PFSK-1 (cell line): ENCODE measurements around the gene ELAC1.

Experiments
- FOXP2 ChIP-seq: optimal IDR thresholded peaks from 2 replicates; pipeline ENCODE3; 2011; ENCODE audit warnings: borderline replicate concordance, control low read depth, inconsistent platforms; ENCODE audit not compliant: insufficient read depth; ENCODE audit errors: extremely low read length, extremely low read depth
- POLR2AphosphoS5 ChIP-seq: IDR thresholded peaks from 2 replicates; pipeline ENCODE4 v1.6.1; 2012; ENCODE audit warnings: low read depth, mild to moderate bottlenecking, control low read depth, low read length, moderate library complexity
- SIN3A ChIP-seq: IDR thresholded peaks from 2 replicates; pipeline ENCODE4 v1.6.1; 2012; ENCODE audit warnings: mild to moderate bottlenecking, low read length, moderate library complexity, borderline replicate concordance; ENCODE audit not compliant: insufficient read depth
- TAF1 ChIP-seq: IDR thresholded peaks from 2 replicates; pipeline ENCODE4 v1.6.1; 2012; ENCODE audit warnings: low read length, control low read depth, borderline replicate concordance; ENCODE audit not compliant: insufficient read depth
- TF ChIP-seq, protein P1 (sequence below), 2 experiments: IDR thresholded peaks; 2 replicates each; pipeline versions ENCODE4 v1.6.1 to v1.8.0; 2011 to 2012; ENCODE audit warnings: low read depth in 2 of 2, low read length in 2 of 2, control low read depth in 1 of 2, inconsistent platforms in 1 of 2, mild to moderate bottlenecking in 1 of 2, moderate library complexity in 1 of 2; ENCODE audit not compliant: insufficient read depth in 1 of 2

Gene ELAC1

DNA sequence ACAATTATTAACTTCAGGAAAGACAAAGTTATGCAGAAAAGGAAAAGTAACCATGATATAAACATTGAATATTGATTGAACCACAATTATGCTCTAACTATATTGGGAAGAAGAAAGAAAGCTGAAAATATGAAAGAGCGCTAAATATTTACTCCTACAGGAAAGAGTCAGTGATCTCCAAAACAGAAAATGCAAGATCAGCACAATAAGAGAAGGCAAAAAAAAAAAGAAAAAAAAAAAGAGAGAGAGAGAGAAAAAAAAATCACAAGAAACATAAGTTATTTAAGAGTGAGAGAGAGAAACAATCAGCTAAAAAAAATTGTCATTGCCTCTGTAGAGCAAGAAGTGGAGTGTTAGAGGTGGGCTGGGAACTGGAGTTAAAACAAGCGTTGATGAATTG lies 28.9 kb upstream of the ELAC1 start:
- TF ChIP-seq, protein P1, sequence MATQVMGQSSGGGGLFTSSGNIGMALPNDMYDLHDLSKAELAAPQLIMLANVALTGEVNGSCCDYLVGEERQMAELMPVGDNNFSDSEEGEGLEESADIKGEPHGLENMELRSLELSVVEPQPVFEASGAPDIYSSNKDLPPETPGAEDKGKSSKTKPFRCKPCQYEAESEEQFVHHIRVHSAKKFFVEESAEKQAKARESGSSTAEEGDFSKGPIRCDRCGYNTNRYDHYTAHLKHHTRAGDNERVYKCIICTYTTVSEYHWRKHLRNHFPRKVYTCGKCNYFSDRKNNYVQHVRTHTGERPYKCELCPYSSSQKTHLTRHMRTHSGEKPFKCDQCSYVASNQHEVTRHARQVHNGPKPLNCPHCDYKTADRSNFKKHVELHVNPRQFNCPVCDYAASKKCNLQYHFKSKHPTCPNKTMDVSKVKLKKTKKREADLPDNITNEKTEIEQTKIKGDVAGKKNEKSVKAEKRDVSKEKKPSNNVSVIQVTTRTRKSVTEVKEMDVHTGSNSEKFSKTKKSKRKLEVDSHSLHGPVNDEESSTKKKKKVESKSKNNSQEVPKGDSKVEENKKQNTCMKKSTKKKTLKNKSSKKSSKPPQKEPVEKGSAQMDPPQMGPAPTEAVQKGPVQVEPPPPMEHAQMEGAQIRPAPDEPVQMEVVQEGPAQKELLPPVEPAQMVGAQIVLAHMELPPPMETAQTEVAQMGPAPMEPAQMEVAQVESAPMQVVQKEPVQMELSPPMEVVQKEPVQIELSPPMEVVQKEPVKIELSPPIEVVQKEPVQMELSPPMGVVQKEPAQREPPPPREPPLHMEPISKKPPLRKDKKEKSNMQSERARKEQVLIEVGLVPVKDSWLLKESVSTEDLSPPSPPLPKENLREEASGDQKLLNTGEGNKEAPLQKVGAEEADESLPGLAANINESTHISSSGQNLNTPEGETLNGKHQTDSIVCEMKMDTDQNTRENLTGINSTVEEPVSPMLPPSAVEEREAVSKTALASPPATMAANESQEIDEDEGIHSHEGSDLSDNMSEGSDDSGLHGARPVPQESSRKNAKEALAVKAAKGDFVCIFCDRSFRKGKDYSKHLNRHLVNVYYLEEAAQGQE (IDR thresholded peaks at IDR 0.05; ENCODE audit: insufficient read depth in 1 of 2, low read depth in 2 of 2, low read length in 2 of 2), result no peak
- TF ChIP-seq FOXP2, result no peak
- TF ChIP-seq TAF1, result no peak
- no peak for TF ChIP-seq SIN3A
- TF ChIP-seq POLR2AphosphoS5, result no peak

DNA sequence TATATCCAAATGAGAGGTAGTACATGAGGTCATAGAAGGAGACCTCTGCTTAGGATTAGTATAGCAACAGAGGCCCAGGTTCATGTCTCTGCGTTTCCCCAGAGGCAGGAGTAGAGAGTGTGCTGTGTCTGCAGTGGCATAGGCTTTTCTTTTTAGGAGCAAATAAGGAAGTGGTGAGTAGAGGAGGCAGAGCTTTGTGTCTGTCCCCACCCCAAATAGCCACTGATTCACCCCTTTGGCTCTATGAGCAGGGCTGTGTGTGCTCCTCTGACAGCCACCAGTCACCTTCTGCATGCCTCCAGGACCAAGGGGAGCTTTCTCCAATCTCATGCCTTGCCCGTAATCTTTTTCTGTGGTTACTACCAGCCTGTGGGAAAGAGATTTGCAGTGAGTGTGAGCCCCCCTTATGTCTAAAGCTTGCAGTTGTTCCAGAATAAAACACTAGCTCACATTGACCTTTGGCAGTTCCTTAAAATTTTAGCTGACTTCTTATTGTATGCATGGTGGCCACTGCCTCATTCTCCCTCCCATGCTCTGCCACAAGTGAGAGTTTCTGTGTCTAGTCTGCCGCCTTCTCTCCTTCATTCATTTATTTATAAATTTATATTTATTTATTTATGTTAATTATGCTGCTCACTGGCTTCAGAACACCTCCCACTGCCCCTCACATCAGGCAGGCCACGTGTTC lies 23.5 kb upstream of the ELAC1 start:
- TF ChIP-seq, protein P1 (IDR thresholded peaks at IDR 0.05; ENCODE audit: insufficient read depth in 1 of 2, low read depth in 2 of 2, low read length in 2 of 2), result no peak
- no peak for TF ChIP-seq SIN3A
- TF ChIP-seq FOXP2, result no peak
- no peak for TF ChIP-seq TAF1
- TF ChIP-seq POLR2AphosphoS5, result no peak

DNA sequence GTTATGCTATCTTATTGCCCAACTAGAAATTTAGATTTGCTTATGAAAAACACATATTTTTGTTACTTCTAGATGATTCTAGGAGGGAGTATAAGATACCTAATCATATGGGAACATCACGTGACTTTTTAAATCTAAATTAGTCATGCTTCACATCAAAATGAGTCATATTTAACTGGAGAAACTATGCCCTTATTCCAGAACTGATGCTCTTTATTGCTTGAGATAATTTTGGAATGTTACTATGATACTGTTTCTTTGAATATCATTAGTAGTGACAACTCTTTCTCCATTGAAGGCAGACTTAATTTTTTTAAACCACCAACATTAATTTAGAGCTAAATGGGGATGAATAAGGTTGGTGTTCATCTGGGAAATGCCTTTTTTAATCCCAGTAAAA lies 19.9 kb upstream of the ELAC1 start:
- TF ChIP-seq FOXP2 (no peak), SIN3A (no peak), POLR2AphosphoS5 (no peak), TAF1 (no peak)
- TF ChIP-seq, protein P1 (IDR thresholded peaks at IDR 0.05; ENCODE audit: insufficient read depth in 1 of 2, low read depth in 2 of 2, low read length in 2 of 2), result no peak

DNA sequence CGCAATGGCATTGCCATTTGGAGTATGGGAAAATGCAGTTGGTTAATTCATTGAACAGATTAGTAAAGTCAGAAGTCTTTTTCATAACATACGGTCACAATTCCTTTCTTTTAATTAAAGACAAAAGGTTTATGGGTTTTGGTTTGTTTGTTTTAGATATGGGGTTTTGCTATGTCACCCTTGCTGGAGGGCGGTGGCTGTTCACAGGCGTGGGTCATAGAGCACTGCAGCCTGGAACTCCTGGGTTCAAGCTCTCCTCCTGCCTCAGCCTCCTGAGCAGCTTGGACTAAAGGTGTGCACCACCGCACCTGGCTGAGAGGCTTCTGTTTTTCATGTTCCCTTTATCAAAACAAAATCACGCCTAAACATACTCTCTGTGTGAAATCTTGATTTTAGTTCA lies 18.7 kb upstream of the ELAC1 start:
- no peak for TF ChIP-seq POLR2AphosphoS5
- TF ChIP-seq, protein P1 (IDR thresholded peaks at IDR 0.05; ENCODE audit: insufficient read depth in 1 of 2, low read depth in 2 of 2, low read length in 2 of 2), result no peak
- no peak for TF ChIP-seq SIN3A
- TF ChIP-seq TAF1, result no peak
- TF ChIP-seq FOXP2, result no peak

DNA sequence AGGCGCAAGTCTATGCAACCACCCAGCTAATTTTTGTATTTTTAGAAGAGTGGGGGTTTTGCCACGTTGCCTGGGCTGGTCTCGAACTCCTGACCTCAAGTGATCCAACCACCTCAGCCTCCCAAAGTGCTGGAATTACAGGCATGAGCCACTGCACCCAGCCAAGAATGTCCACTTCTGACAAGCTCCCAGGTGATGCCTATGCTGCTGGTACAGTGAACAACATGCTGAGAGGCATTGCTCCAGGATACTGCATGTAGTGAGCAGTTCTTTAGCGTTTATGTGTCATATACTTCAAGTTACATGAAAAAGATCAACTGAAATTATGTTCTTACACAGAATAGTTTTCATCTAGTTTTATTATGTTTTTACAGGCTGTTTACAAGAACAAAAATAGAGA lies 17.2 kb upstream of the ELAC1 start:
- TF ChIP-seq TAF1 (no peak), SIN3A (no peak), FOXP2 (no peak), POLR2AphosphoS5 (no peak)
- TF ChIP-seq, protein P1 (IDR thresholded peaks at IDR 0.05; ENCODE audit: insufficient read depth in 1 of 2, low read depth in 2 of 2, low read length in 2 of 2), result no peak
